Mononuclear cell (primary cell): ENCODE data around the gene OBSCN. TPM values are rescaled to one million over a fixed set of nuclear protein-coding genes. Genes with fewer than 3 reads are reported as not detected.

Experiments
- H3K27me3 ChIP-seq: 2 replicates; pipeline ENCODE4 v1.6.0; 2011; ENCODE audit warnings: low read length, control low read depth; ENCODE audit not compliant: insufficient read depth
- H3K4me1 ChIP-seq: 2 replicates; pipeline ENCODE4 v1.5.1; 2011; ENCODE audit warnings: mild to moderate bottlenecking, low read length, control low read depth; ENCODE audit not compliant: insufficient read depth
- H3K4me3 ChIP-seq: 2 replicates; pipeline ENCODE4 v1.5.1; 2011; ENCODE audit warnings: mild to moderate bottlenecking, low read length, moderate library complexity
- H3K9me3 ChIP-seq: 2 replicates; pipeline ENCODE4 v1.5.1; 2011; ENCODE audit warnings: low read depth, mild to moderate bottlenecking, control low read depth, low read length
- total RNA-seq: library from RNA; depleted of rRNA; stranded (reverse); fragments of >200 nt; gene quantifications from one replicate; pipeline ENCODE4 v1.2.3, GENCODE V29; 2012

The OBSCN gene
- total RNA-seq = 26.3 TPM

GRCh38 chr1:228207851-228208821 is at the start of gene OBSCN:
OBSCN (plus strand) TSS chr1:228208044; CDS start chr1:228211784, 3,740 bp downstream.
- Histone ChIP-seq H3K9me3 (no peaks in the 10 kb centered on the region), H3K27me3 (no peaks in the 10 kb centered on the region), H3K4me3 (no peak within 1 kb of the TSS), H3K4me1 (no peaks in the 10 kb centered on the region)

GRCh38 chr1:228158151-228159007 is 49.5 kb upstream of the OBSCN start:
- no peaks in the 10 kb centered on the region for H3K27me3 ChIP-seq
- H3K4me1 ChIP-seq = peaks cover 18% of the 10 kb centered on the region
- H3K4me3 ChIP-seq = no peak overlapping the region
- H3K9me3 ChIP-seq = no peaks in the 10 kb centered on the region

GRCh38 chr1:228159008-228159665 is 48.7 kb upstream of the OBSCN start:
- H3K4me3 ChIP-seq = no peak overlapping the region
- H3K27me3 ChIP-seq = no peaks in the 10 kb centered on the region
- H3K4me1 ChIP-seq = peaks cover 20% of the 10 kb centered on the region
- H3K9me3 ChIP-seq = no peaks in the 10 kb centered on the region

GRCh38 chr1:228160201-228160761 is 47.6 kb upstream of the OBSCN start:
- H3K4me1 ChIP-seq = peaks cover 31% of the 10 kb centered on the region

GRCh38 chr1:228161362-228161761 is 46.5 kb upstream of the OBSCN start:
- Histone ChIP-seq H3K4me1 (peaks cover 33% of the 10 kb centered on the region), H3K27me3 (no peaks in the 10 kb centered on the region), H3K4me3 (no peak overlapping the region), H3K9me3 (no peaks in the 10 kb centered on the region)

More at GRCh38 chr1:228160201-228160761, 47.6 kb upstream of the OBSCN start:
- Histone ChIP-seq H3K27me3 (no peaks in the 10 kb centered on the region), H3K4me3 (no peak overlapping the region), H3K9me3 (no peaks in the 10 kb centered on the region)

GRCh38 chr1:228161866-228162265 is 46.0 kb upstream of the OBSCN start:
- peaks cover 38% of the 10 kb centered on the region for H3K4me1 ChIP-seq

GRCh38 chr1:228162286-228163006 is 45.4 kb upstream of the OBSCN start:
- Histone ChIP-seq H3K27me3 (no peaks in the 10 kb centered on the region), H3K4me3 (no peak overlapping the region)

More at GRCh38 chr1:228161866-228162265, 46.0 kb upstream of the OBSCN start:
- Histone ChIP-seq H3K9me3 (no peaks in the 10 kb centered on the region), H3K27me3 (no peaks in the 10 kb centered on the region), H3K4me3 (no peak overlapping the region)

GRCh38 chr1:228163007-228163753 is 44.7 kb upstream of the OBSCN start:
- Histone ChIP-seq H3K9me3 (no peaks in the 10 kb centered on the region), H3K4me3 (no peak overlapping the region), H3K27me3 (no peaks in the 10 kb centered on the region), H3K4me1 (peaks cover 40% of the 10 kb centered on the region)

More at GRCh38 chr1:228162286-228163006, 45.4 kb upstream of the OBSCN start:
- Histone ChIP-seq H3K4me1 (peaks cover 40% of the 10 kb centered on the region), H3K9me3 (no peaks in the 10 kb centered on the region)

GRCh38 chr1:228163776-228164519 is 43.9 kb upstream of the OBSCN start:
- H3K27me3 ChIP-seq = no peaks in the 10 kb centered on the region
- no peak overlapping the region for H3K4me3 ChIP-seq
- peaks cover 40% of the 10 kb centered on the region for H3K4me1 ChIP-seq
- H3K9me3 ChIP-seq = no peaks in the 10 kb centered on the region

GRCh38 chr1:228164561-228165371 is 43.1 kb upstream of the OBSCN start:
- peak overlapping the region; percentile 50 for H3K4me3 ChIP-seq

GRCh38 chr1:228165372-228166169 is 42.3 kb upstream of the OBSCN start, which contains the start of gene IBA57:
IBA57 (plus strand) TSS chr1:228165804; CDS start chr1:228165817, 13 bp downstream.
- H3K9me3 ChIP-seq = no peaks in the 10 kb centered on the region
- H3K4me1 ChIP-seq = peaks cover 40% of the 10 kb centered on the region
- H3K27me3 ChIP-seq = no peaks in the 10 kb centered on the region

More at GRCh38 chr1:228164561-228165371, 43.1 kb upstream of the OBSCN start:
- Histone ChIP-seq H3K9me3 (no peaks in the 10 kb centered on the region), H3K27me3 (no peaks in the 10 kb centered on the region), H3K4me1 (peaks cover 40% of the 10 kb centered on the region)

More at GRCh38 chr1:228165372-228166169, 42.3 kb upstream of the OBSCN start, which contains the start of gene IBA57:
- H3K4me3 ChIP-seq = peak within 1 kb of the TSS; percentile 78
